Measurements from ENCODE around the gene PRTFDC1.

Gene PRTFDC1

GRCh38 chr10:24871011-24871935 lies 81.1 kb downstream of the PRTFDC1 start:
- Histone ChIP-seq H3K27me3 (ENCODE audit: insufficient read depth, low read length) (no peaks in the 10 kb centered on the region), H3K9ac (ENCODE audit: low read depth, low read length) (no peak overlapping the region), H3K36me3 (ENCODE audit: insufficient read depth, low read length) (no peaks in the 10 kb centered on the region), H3K4me3 (ENCODE audit: low read length) (no peak overlapping the region), H3K27ac (ENCODE audit: low read depth, low read length) (no peak overlapping the region), H3K9me3 (ENCODE audit: insufficient read depth, low read depth, low read length) (no peaks in the 10 kb centered on the region), H3K4me1 (ENCODE audit: insufficient read depth, low read length) (peaks cover 20% of the 10 kb centered on the region)
- 89% methylated on average over 10 of the region's 13 CpGs for WGBS

GRCh38 chr10:24869354-24870015 lies 82.9 kb downstream of the PRTFDC1 start:
- WGBS = 74% methylated on average over 2 of the region's 2 CpGs

DNA sequence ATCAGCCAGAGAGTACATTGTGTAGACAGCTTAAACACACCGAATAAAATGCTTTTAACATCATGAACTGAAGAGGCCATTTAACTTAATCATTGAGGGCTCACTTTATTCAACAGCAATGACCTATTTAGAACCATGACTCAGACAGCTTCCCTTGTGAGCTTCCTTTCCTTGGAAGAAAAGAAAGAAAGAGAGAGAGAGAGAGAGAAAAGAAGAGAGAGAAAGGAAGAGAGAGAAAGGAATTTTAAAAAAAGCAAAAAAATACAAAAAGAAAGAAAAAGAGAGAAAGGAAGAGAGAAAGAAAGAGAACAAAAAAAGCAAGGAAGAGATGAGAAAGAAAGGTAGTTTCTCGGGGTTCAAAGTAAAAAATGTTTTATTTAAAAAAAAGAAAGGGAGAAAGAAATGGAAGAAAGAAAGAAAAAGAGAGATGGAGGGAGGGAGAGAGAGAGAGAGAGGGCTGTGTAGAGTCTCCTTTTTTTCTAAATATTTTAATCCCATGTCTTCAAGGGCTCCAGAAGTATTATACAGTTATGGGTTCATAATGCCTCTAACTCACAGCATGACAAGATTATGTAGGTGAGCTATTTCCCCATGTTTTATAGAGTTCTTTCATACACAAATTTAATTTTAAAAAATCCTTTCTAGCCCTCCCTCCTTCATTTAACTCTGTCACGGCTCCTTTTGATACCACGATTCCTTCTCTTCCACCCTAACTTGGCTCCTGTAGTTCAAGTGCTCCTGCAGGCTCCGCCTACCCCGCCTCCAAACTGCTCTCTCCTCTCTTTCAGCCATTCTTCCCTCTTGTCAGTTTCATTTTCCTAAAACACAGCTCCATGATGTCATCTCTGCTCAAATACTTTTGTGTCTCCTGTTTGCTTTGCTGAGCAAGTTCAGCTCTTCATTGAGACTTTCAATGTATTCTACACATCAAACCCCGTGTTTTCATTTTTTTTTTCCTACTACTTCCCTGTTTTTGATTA lies 85.5 kb downstream of the PRTFDC1 start:
- no peak overlapping the region for H3K27ac ChIP-seq (ENCODE audit: low read depth, low read length)
- no peaks in the 10 kb centered on the region for H3K36me3 ChIP-seq (ENCODE audit: insufficient read depth, low read length)
- 68% methylated on average over 7 of the region's 7 CpGs for WGBS
- H3K27me3 ChIP-seq (ENCODE audit: insufficient read depth, low read length) = no peaks in the 10 kb centered on the region
- no peak overlapping the region for H3K9ac ChIP-seq (ENCODE audit: low read depth, low read length)
- no peaks in the 10 kb centered on the region for H3K9me3 ChIP-seq (ENCODE audit: insufficient read depth, low read depth, low read length)
- peaks cover 21% of the 10 kb centered on the region for H3K4me1 ChIP-seq (ENCODE audit: insufficient read depth, low read length)
- no peak overlapping the region for H3K4me3 ChIP-seq (ENCODE audit: low read length)

More at GRCh38 chr10:24869354-24870015, 82.9 kb downstream of the PRTFDC1 start:
- peaks cover 25% of the 10 kb centered on the region for H3K4me1 ChIP-seq (ENCODE audit: insufficient read depth, low read length)
- H3K27ac ChIP-seq (ENCODE audit: low read depth, low read length) = no peak overlapping the region
- H3K9me3 ChIP-seq (ENCODE audit: insufficient read depth, low read depth, low read length) = no peaks in the 10 kb centered on the region
- H3K9ac ChIP-seq (ENCODE audit: low read depth, low read length) = no peak overlapping the region
- no peaks in the 10 kb centered on the region for H3K27me3 ChIP-seq (ENCODE audit: insufficient read depth, low read length)
- H3K36me3 ChIP-seq (ENCODE audit: insufficient read depth, low read length) = no peaks in the 10 kb centered on the region
- no peak overlapping the region for H3K4me3 ChIP-seq (ENCODE audit: low read length)

GRCh38 chr10:24865783-24866182 lies 86.6 kb downstream of the PRTFDC1 start:
- no peaks in the 10 kb centered on the region for H3K36me3 ChIP-seq (ENCODE audit: insufficient read depth, low read length)
- no peak overlapping the region for H3K4me3 ChIP-seq (ENCODE audit: low read length)
- H3K9me3 ChIP-seq (ENCODE audit: insufficient read depth, low read depth, low read length) = no peaks in the 10 kb centered on the region
- H3K27ac ChIP-seq (ENCODE audit: low read depth, low read length) = no peak overlapping the region
- 95% methylated on average over 3 of the region's 3 CpGs for WGBS
- no peaks in the 10 kb centered on the region for H3K27me3 ChIP-seq (ENCODE audit: insufficient read depth, low read length)
- H3K9ac ChIP-seq (ENCODE audit: low read depth, low read length) = no peak overlapping the region
- peaks cover 20% of the 10 kb centered on the region for H3K4me1 ChIP-seq (ENCODE audit: insufficient read depth, low read length)

DNA sequence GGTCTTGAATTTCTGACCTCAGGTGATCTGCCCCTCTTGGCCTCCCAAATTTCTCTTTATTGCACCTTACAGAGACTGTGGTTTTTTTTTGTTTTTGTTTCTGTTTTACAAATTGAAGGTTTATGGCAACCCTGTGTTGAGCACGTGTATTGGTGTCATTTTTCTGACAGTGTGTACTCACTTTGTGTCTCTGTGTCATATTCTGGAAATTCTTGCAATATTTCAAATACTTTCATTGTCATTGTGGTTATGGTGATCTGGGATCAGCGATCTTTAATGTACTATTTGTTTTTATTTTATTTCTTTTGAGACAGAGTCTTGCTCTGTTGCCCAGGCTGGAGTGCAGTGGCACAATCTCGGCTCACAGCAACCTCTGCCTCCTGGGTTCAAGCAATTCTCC lies 89.8 kb downstream of the PRTFDC1 start:
- no peaks in the 10 kb centered on the region for H3K27me3 ChIP-seq (ENCODE audit: insufficient read depth, low read length)
- H3K36me3 ChIP-seq (ENCODE audit: insufficient read depth, low read length) = no peaks in the 10 kb centered on the region
- no peak overlapping the region for H3K9ac ChIP-seq (ENCODE audit: low read depth, low read length)
- H3K4me1 ChIP-seq (ENCODE audit: insufficient read depth, low read length) = peaks cover 29% of the 10 kb centered on the region
- no peak overlapping the region for H3K27ac ChIP-seq (ENCODE audit: low read depth, low read length)
- WGBS = 89% methylated on average over 3 of the region's 3 CpGs
- H3K9me3 ChIP-seq (ENCODE audit: insufficient read depth, low read depth, low read length) = no peaks in the 10 kb centered on the region
- H3K4me3 ChIP-seq (ENCODE audit: low read length) = no peak overlapping the region

GRCh38 chr10:24858288-24859270 lies 93.8 kb downstream of the PRTFDC1 start:
- no peak overlapping the region for H3K27ac ChIP-seq (ENCODE audit: low read depth, low read length)

GRCh38 chr10:24857031-24857725 lies 95.2 kb downstream of the PRTFDC1 start:
- H3K9me3 ChIP-seq (ENCODE audit: insufficient read depth, low read depth, low read length) = no peaks in the 10 kb centered on the region
- WGBS = 87% methylated on average over 8 of the region's 8 CpGs
- H3K27me3 ChIP-seq (ENCODE audit: insufficient read depth, low read length) = no peaks in the 10 kb centered on the region
- no peak overlapping the region for H3K27ac ChIP-seq (ENCODE audit: low read depth, low read length)
- H3K36me3 ChIP-seq (ENCODE audit: insufficient read depth, low read length) = no peaks in the 10 kb centered on the region
- H3K9ac ChIP-seq (ENCODE audit: low read depth, low read length) = no peak overlapping the region
- no peak overlapping the region for H3K4me3 ChIP-seq (ENCODE audit: low read length)
- peaks cover 20% of the 10 kb centered on the region for H3K4me1 ChIP-seq (ENCODE audit: insufficient read depth, low read length)

More at GRCh38 chr10:24858288-24859270, 93.8 kb downstream of the PRTFDC1 start:
- Histone ChIP-seq H3K4me1 (ENCODE audit: insufficient read depth, low read length) (peaks cover 20% of the 10 kb centered on the region), H3K9me3 (ENCODE audit: insufficient read depth, low read depth, low read length) (no peaks in the 10 kb centered on the region), H3K27me3 (ENCODE audit: insufficient read depth, low read length) (no peaks in the 10 kb centered on the region), H3K9ac (ENCODE audit: low read depth, low read length) (no peak overlapping the region), H3K4me3 (ENCODE audit: low read length) (no peak overlapping the region), H3K36me3 (ENCODE audit: insufficient read depth, low read length) (no peaks in the 10 kb centered on the region)
- WGBS = 55% methylated on average over 10 of the region's 10 CpGs

GRCh38 chr10:24854256-24854655 lies 98.2 kb downstream of the PRTFDC1 start:
- H3K4me3 ChIP-seq (ENCODE audit: low read length) = no peak overlapping the region
- H3K36me3 ChIP-seq (ENCODE audit: insufficient read depth, low read length) = no peaks in the 10 kb centered on the region
- H3K27ac ChIP-seq (ENCODE audit: low read depth, low read length) = no peak overlapping the region

DNA sequence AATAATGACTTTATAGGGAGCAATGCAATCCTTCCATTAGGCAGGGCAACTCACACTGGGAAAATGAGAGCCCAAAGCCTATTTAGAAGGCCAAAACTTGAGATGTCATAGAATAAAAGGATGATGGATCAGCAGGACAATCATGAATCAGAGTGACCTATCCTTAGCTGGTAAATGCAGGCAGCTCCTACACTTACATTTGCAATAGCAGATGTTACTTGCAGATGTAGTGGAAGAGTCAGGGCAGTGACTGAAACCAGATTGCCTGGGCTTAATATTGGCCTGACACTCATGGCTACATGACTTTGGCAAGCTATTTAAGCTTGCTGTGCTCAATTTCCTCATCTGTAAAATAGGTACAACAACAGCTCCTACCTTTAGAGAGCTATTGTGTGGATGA lies 98.7 kb downstream of the PRTFDC1 start:
- no peaks in the 10 kb centered on the region for H3K36me3 ChIP-seq (ENCODE audit: insufficient read depth, low read length)
- H3K4me3 ChIP-seq (ENCODE audit: low read length) = no peak overlapping the region
- H3K4me1 ChIP-seq (ENCODE audit: insufficient read depth, low read length) = peaks cover 42% of the 10 kb centered on the region
- no peak overlapping the region for H3K27ac ChIP-seq (ENCODE audit: low read depth, low read length)
- no peaks in the 10 kb centered on the region for H3K27me3 ChIP-seq (ENCODE audit: insufficient read depth, low read length)
- no peak overlapping the region for H3K9ac ChIP-seq (ENCODE audit: low read depth, low read length)
- H3K9me3 ChIP-seq (ENCODE audit: insufficient read depth, low read depth, low read length) = no peaks in the 10 kb centered on the region

More at GRCh38 chr10:24854256-24854655, 98.2 kb downstream of the PRTFDC1 start:
- 98% methylated on average over 5 of the region's 6 CpGs for WGBS
- Histone ChIP-seq H3K9me3 (ENCODE audit: insufficient read depth, low read depth, low read length) (no peaks in the 10 kb centered on the region), H3K27me3 (ENCODE audit: insufficient read depth, low read length) (no peaks in the 10 kb centered on the region), H3K9ac (ENCODE audit: low read depth, low read length) (no peak overlapping the region), H3K4me1 (ENCODE audit: insufficient read depth, low read length) (peaks cover 39% of the 10 kb centered on the region)

All from HUES64 (cell line).